GM20000 (cell line): ENCODE results near the gene SLAIN1.
"Not testable (repeated sequence)": the region's sequence is repeated elsewhere in the genome, so short reads cannot be mapped to it uniquely, and the experiment has no call there.

Experiments
- DNase-seq: peaks from one replicate; pipeline ENCODE4 v3.0.0; 2012; ENCODE audit warnings: low spot score
- TF ChIP-seq, protein P1 (sequence below): IDR thresholded peaks from 2 replicates; pipeline ENCODE4 v1.5.1; 2012; ENCODE audit warnings: mild to moderate bottlenecking, control low read depth; ENCODE audit errors: extremely low read depth, missing control alignments

SLAIN1 gene

DNA sequence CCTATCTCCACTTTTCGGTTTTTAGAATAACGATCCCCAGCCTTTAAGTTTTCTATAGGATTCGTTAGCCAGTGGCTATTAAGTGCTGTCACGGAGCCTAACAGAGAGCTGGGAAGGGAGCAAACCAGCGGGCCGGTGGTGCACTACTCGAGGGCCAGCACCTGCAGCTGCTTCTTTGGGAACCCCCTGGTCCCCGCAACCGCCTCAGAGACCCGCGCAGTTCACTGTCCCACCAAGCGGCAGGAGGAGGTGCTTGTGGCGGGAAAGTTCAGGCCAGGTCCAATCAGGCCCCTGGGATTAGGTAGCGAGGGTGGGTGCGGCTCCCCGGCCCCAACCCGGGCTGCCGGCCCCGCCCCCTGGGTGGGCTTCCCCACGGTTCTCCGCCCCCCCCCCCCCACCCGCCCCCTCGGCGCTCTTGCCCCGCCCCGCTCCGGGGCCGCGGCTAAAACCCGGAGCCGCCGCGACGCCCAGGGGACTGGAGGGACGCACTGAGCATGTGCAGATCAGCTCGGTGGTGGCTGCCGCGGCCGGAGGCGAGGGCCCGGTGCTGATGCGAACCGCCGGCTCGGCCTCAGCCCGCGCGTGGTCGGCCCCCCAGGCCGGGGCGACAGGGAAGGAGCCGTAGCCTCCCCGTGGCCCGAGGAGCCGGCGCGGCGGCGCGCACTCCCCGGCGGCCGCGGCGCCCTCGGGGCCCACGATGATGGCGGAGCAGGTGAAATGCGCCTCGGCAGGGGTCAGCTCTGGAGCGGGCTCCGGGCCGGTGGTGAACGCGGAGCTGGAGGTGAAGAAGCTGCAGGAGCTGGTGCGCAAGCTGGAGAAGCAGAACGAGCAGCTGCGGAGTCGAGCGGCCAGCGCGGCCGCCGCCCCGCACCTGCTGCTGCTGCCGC lies at the start of gene SLAIN1:
SLAIN1 (plus strand) TSS at position 471 of the 887 bp plus-strand sequence; CDS start at position 698, 227 bp downstream.
- TF ChIP-seq, protein P1, sequence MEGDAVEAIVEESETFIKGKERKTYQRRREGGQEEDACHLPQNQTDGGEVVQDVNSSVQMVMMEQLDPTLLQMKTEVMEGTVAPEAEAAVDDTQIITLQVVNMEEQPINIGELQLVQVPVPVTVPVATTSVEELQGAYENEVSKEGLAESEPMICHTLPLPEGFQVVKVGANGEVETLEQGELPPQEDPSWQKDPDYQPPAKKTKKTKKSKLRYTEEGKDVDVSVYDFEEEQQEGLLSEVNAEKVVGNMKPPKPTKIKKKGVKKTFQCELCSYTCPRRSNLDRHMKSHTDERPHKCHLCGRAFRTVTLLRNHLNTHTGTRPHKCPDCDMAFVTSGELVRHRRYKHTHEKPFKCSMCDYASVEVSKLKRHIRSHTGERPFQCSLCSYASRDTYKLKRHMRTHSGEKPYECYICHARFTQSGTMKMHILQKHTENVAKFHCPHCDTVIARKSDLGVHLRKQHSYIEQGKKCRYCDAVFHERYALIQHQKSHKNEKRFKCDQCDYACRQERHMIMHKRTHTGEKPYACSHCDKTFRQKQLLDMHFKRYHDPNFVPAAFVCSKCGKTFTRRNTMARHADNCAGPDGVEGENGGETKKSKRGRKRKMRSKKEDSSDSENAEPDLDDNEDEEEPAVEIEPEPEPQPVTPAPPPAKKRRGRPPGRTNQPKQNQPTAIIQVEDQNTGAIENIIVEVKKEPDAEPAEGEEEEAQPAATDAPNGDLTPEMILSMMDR = no peak
- peak; percentile 97 for DNase-seq

DNA sequence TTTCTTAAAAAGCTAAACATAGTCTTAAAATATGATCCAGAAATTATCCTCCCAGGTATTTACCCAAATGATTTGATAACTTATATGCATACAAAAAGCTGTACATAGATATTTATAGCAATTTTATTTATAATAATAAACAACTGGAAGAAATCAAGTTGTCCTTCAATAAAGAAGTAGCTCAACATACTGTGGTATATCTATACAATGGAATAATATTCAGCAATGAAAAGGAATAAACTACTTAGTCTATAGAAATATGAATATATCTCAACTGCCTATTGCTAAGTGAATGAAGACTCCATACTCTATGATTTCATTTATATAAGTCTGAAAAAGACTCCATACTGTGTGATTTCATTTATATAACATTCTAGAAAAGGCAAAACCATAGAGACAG lies 47.1 kb upstream of the SLAIN1 start:
- TF ChIP-seq, protein P1 = no peak

DNA sequence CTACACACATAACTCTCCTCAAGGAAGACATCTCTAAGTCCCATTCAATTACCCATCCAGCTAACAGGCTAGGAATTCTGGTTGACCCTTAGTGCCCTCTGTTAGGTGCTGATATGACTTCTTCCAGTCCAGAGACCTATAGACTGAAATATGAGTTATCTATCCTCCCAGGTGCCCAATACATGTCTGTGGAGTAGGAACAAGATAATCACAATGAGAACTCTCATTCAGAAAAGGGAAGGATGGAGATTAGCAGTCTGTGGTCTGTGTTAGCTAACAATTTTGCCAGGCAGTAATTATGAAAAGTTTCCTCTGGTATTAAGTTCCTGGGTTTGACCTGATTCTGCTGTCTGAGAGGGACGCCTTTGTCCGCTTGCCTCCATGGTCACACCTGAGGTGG lies 44.2 kb upstream of the SLAIN1 start:
- no peak for DNase-seq
- TF ChIP-seq, protein P1 = no peak

More for the DNA sequence above, 47.1 kb upstream of the SLAIN1 start:
- no peak for DNase-seq

DNA sequence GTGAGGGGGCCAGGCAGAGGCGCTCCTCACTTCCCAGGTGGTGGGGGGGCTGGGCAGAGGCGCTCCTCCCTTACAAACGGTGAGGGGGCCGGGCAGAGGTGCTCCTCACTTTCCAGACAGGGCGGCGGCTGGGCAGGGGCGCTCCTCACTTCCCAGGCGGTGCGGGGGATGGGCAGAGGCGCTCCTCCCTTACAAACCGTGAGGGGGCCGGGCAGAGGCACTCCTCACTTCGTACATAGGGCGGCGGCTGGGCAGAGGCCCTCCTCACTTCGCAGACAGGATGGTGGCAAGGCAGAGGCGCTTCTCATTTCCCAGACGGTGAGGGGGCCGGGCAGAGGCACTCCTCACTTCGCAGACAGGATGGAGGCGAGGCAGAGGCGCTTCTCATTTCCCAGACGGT lies 37.5 kb upstream of the SLAIN1 start:
- not testable (repeated sequence) for DNase-seq

DNA sequence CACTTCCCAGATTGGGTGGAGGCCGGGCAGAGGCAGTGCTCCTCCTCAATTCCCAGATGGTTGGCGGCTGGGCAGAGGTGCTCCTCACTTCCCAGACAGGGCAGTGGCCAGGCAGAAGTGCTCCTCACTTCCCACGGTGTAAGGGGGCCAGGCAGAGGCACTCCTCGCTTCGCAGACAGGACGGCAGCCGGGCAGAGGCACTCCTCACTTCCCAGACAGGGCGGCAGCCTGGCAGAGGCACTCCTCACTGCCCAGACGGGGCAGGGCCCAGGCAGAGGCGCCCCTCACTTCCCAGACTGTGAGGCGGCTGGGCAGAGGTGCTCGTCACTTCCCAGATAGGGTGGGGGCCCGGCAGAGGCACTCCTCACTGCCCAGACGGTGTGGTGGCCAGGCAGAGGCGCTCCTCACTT lies 36.6 kb upstream of the SLAIN1 start:
- no peak for DNase-seq
- TF ChIP-seq, protein P1 = no peak

DNA sequence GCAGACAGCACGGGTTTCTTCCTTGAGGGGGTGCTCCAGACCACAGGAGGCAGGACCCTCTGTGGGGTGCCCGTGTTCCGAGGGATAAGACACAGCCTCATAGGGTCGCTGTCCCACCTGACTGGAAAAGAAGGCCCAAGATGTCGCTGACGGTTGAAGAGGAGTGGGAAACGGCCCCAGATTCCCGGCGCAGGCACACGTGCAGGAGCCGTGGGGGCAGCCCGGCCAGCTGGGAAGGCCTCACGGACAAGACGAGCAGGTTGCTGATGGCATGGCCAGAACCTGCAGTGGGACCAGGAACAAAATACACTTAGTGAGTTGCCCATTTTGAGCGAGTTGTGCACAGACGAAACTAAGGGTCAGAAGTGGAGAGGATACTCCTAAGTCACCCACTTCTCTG lies 35.2 kb upstream of the SLAIN1 start:
- DNase-seq = not testable (repeated sequence)

DNA sequence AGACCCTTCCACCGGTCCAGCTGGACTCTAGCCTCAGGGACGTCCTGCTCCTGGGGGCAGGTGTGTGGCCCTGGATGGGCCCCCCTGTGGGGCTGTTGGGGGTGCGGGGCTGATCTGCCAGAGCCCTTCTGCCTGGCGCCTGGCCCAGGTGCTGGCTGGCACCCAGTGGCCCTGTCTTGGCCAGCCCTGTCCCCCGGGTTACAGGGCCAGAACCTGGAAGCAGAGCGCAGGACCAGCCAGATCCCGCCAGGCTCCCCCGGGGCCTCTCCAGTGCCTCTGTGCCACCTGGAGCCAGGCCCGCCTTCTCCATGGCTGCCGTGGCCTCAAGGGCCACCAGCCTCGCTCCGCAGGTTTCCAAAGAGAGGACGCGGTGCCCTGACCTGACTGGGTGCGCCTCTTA lies 34.7 kb upstream of the SLAIN1 start:
- DNase-seq = not testable (repeated sequence)

DNA sequence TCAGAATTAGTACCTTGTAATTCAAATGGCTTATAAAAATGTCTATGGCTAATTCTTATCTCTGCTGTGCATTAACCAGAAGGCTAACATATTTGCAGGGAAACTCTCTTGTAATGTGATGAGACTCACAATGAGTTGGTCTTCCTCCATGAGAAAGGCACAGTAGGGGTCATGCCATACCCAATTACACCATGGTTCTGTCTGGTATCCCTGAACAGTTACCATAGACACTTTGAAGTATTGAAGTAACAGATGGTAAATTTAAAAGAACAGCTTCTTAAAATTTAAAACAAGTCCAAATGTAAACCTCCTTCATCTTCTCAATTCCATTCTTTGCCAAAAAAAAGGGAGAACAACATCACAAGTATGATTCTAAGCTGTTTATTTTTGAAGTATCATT lies 22.6 kb upstream of the SLAIN1 start:
- TF ChIP-seq, protein P1 = no peak

DNA sequence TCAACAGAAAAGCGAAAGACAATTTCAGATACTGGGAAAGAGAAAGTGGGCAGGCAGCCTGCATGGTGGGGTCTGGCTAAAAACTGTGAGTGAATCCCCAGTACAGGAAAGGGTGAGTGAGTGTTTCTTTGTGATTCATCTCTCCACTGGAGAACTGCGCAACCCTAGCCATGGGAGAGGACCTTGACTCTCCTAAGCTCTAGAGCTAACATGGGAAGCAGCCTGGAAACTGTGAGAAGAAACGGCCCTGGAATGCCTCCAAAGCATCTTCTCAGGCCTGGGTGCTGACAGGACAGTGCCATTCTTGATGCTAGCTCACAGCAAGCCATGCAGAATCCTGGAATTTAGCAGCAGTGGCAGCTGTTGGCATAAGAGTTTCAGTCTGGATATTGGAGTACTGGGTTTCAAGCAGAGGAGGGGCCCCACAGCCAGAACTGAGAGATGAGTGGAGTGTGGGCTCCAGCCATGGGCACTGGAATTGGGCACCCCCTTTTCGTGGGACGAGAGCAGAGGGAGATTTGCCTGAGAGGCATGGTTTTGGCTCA lies 18.7 kb upstream of the SLAIN1 start:
- no peak for DNase-seq
- TF ChIP-seq, protein P1 = no peak

More for the DNA sequence above, 22.6 kb upstream of the SLAIN1 start:
- DNase-seq = no peak
